Choroid plexus epithelial cell (primary cell): ENCODE measurements around the gene TMEM151B.

Source experiments
- DNase-seq: peaks from one replicate; pipeline ENCODE4 v3.0.0-alpha.2; 2010; ENCODE audit warnings: low read depth
- H3K4me3 ChIP-seq: 2 replicates; pipeline ENCODE4 v1.5.1; 2011; ENCODE audit warnings: low read depth, mild to moderate bottlenecking, control low read depth, low read length, moderate library complexity
- CTCF ChIP-seq: conservative IDR thresholded peaks from 2 replicates; pipeline ENCODE4 v1.5.1; 2011; ENCODE audit warnings: low read depth, mild to moderate bottlenecking, control low read depth, inconsistent platforms, low read length, moderate library complexity

The TMEM151B gene

GRCh38 chr6:44238687-44239350 is 31.4 kb upstream of the TMEM151B start:
- no peak for DNase-seq
- TF ChIP-seq CTCF = no peak
- H3K4me3 ChIP-seq = no peak overlapping the region

- DNase-seq = no peak
- no peak for TF ChIP-seq CTCF
- H3K4me3 ChIP-seq = no peak overlapping the region
Observed at GRCh38 chr6:44243345-44243744, 26.9 kb upstream of the TMEM151B start.

GRCh38 chr6:44245391-44245911 is 24.8 kb upstream of the TMEM151B start:
- TF ChIP-seq CTCF = no peak
- DNase-seq = no peak
- peak overlapping the region; percentile 76 for H3K4me3 ChIP-seq

GRCh38 chr6:44245912-44246662 is 24.2 kb upstream of the TMEM151B start:
- peak; percentile 83 for DNase-seq
- TF ChIP-seq CTCF = peak; percentile 24
- H3K4me3 ChIP-seq = peak overlapping the region; percentile 76

GRCh38 chr6:44246663-44247337 is 23.4 kb upstream of the TMEM151B start, which contains the start of gene HSP90AB1:
Gene HSP90AB1, plus strand, starts transcription at chr6:44247101. Its CDS starts 1,529 bp downstream, at chr6:44248630.
- no peak for TF ChIP-seq CTCF
- peak within 1 kb of the TSS; percentile 76 for H3K4me3 ChIP-seq
- DNase-seq = peak; percentile 99

GRCh38 chr6:44247338-44248302 is 22.6 kb upstream of the TMEM151B start:
- peak overlapping the region; percentile 76 for H3K4me3 ChIP-seq
- DNase-seq = peak; percentile 57
- TF ChIP-seq CTCF = no peak
